Immature natural killer cell (primary cell): ENCODE results near the gene C1QC. TPM values are rescaled to one million over a fixed set of nuclear protein-coding genes. Genes with fewer than 3 reads are reported as not detected.

ENCODE experiments used
- DNase-seq, 3 donors: peaks; one replicate each; pipeline ENCODE4 v3.0.0; 2022; ENCODE audit warnings: mixed read lengths in 1 of 3
- H3K27ac Mint-ChIP-seq, 6 donors: one replicate each; pipeline ENCODE4 v1.8.0; 2020; ENCODE audit warnings: mixed read lengths in 6 of 6, mild to moderate bottlenecking in 5 of 6, inconsistent platforms in 4 of 6, moderate library complexity in 3 of 6
- H3K27me3 Mint-ChIP-seq, 3 donors: one replicate each; pipeline ENCODE4 v1.8.0; 2020 to 2021; ENCODE audit warnings: low read depth in 3 of 3, mild to moderate bottlenecking in 3 of 3, mixed read lengths in 3 of 3, moderate library complexity in 3 of 3, inconsistent platforms in 1 of 3
- H3K36me3 Mint-ChIP-seq, 3 donors: one replicate each; pipeline ENCODE4 v1.8.0; 2020; ENCODE audit warnings: mixed read lengths in 3 of 3, inconsistent platforms in 2 of 3, mild to moderate bottlenecking in 2 of 3
- H3K4me1 Mint-ChIP-seq, 2 donors: one replicate each; pipeline ENCODE4 v1.8.0; 2020; ENCODE audit warnings: inconsistent platforms in 2 of 2, mild to moderate bottlenecking in 2 of 2, mixed read lengths in 2 of 2, moderate library complexity in 1 of 2
- H3K4me3 Mint-ChIP-seq, 5 donors: one replicate each; pipeline ENCODE4 v1.8.0; 2020; ENCODE audit warnings: mild to moderate bottlenecking in 5 of 5, mixed read lengths in 5 of 5, inconsistent platforms in 3 of 5, moderate library complexity in 3 of 5
- H3K9me3 Mint-ChIP-seq, 6 donors: one replicate each; pipeline ENCODE4 v1.8.0; 2020; ENCODE audit warnings: mild to moderate bottlenecking in 6 of 6, mixed read lengths in 6 of 6, inconsistent platforms in 4 of 6, moderate library complexity in 3 of 6
- polyA plus RNA-seq, 3 donors: library from polyadenylated mRNA; unstranded; fragments of 300-500 nt; fragmentation: Illumina TruSeq; gene quantifications; one replicate each; pipeline ENCODE4 v1.2.3, GENCODE V29; 2021

Gene C1QC
- polyA plus RNA-seq, 3 donors from 2014 or later: not detected

DNA sequence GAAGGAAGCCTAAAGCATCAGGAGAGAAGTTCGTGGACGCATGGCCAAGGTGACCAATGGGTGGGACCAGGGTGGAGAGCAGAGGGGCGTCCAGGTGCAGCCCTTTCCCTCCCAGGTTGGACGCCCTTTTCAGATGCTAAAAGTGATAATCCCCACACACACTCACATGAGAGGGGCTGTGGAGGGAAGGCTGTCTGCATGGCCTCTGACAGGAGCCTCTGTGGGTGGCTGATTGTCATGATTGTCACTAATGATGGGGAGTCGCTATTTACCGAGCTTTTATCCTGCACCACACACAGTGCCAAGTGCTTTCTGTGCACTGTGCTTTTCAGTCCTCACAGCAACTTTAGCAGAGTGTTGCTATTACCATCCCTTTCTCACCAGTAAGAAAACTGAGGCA lies 34.1 kb upstream of the C1QC start:
- Mint-ChIP-seq H3K27ac (no peak overlapping the region), H3K9me3 (no peaks in the 10 kb centered on the region), H3K4me1 (no peaks in the 10 kb centered on the region), H3K36me3 (no peaks in the 10 kb centered on the region), H3K4me3 (no peak overlapping the region), H3K27me3 (peaks cover 4 to 15% (median 5%) of the 10 kb centered on the region in 3 donors)
- no peak for DNase-seq

DNA sequence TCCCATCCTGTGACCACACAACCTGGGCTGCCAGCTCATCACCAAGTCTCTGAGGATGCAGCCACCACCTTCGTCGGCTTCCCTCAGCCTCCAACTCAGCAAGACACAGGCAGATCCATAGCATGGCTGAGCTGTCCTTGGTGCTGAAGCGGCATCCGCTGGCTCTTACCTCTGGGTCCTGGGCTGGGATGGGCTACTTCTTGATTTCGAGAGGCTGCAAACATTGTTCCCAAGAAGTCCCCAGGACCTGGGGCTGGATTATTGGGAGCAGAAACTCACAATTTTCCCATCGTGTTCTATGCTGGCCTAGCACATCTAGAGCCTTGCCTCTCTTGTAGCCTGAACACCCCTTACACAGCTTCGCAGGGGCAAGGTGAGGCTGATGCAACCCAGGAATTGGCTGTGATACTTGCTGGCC lies 31.9 kb upstream of the C1QC start:
- no peaks in the 10 kb centered on the region for H3K9me3 Mint-ChIP-seq
- no peak overlapping the region for H3K4me3 Mint-ChIP-seq
- peak in 1 of 3 donors; percentile 12 for DNase-seq
- H3K27me3 Mint-ChIP-seq: peaks cover 1 to 17% (median 11%) of the 10 kb centered on the region in 3 donors
- no peaks in the 10 kb centered on the region for H3K4me1 Mint-ChIP-seq
- H3K27ac Mint-ChIP-seq: no peak overlapping the region
- no peaks in the 10 kb centered on the region for H3K36me3 Mint-ChIP-seq

DNA sequence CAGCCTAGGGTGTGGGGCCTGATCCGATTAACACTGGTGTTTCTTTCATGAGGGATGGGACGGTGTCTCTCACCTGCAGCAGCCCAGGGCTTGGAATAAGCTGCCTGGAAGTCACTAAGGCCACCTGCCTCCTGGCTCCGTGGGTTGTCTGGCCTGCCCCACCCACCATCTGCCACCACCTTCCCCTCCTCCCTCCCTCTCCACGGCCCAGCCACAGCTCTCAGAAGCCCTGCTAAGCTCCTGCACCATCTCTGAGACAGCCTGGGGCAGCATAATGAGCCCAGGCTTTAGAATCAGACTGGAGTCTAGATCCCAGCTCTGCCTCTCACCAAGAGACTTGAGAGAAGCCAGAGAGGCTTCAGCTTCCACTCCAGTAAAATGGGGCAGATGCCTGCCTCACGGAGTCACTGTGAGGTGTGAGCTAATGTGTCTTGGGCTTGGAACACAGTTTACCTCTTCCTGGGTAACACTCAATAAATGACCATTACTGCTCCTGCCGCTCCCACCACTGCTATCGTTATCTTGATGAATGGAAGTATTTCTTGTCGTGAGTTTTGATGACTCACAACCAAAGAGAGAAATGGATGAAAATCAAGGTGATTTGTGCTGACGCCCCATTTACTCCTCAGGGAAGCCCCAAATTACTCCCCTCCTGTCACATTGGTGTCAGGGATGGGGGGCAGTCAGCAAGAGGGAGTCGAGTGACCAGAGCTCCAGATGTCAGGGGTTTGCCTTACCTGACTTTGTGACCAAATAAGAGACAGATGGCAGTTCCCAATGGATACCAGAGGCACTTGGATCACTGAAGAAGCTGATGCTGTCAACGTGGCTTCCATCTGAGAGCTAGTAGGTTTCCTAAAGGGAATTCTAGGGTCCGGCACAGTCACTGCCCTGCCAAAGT lies 30.5 kb upstream of the C1QC start:
- H3K4me1 Mint-ChIP-seq: no peaks in the 10 kb centered on the region
- H3K36me3 Mint-ChIP-seq: no peaks in the 10 kb centered on the region
- H3K9me3 Mint-ChIP-seq: no peaks in the 10 kb centered on the region
- H3K4me3 Mint-ChIP-seq: no peak overlapping the region
- peaks cover 1 to 12% (median 11%) of the 10 kb centered on the region in 3 donors for H3K27me3 Mint-ChIP-seq
- no peak for DNase-seq
- no peak overlapping the region for H3K27ac Mint-ChIP-seq

DNA sequence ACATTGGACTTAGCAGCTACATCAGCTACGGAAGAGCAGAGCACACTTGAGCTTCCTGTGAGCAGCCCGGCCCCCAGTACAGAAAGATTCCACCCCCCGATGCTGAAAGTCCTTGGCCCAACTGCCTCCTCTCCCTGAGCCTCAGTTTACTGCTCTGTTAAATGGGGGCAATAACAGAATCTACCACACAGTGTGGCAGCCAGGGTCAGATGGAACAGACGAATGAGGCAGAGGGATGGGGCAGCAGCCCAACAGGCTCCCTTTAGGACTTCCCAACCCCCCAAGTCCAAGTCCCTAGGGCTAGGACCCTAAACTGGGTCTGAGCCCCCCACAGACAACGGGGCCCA lies 29.9 kb upstream of the C1QC start:
- Mint-ChIP-seq H3K4me3 (no peak overlapping the region), H3K27ac (no peak overlapping the region), H3K27me3 (peaks cover 1 to 11% (median 8%) of the 10 kb centered on the region in 3 donors), H3K36me3 (no peaks in the 10 kb centered on the region), H3K9me3 (no peaks in the 10 kb centered on the region), H3K4me1 (no peaks in the 10 kb centered on the region)
- no peak for DNase-seq

DNA sequence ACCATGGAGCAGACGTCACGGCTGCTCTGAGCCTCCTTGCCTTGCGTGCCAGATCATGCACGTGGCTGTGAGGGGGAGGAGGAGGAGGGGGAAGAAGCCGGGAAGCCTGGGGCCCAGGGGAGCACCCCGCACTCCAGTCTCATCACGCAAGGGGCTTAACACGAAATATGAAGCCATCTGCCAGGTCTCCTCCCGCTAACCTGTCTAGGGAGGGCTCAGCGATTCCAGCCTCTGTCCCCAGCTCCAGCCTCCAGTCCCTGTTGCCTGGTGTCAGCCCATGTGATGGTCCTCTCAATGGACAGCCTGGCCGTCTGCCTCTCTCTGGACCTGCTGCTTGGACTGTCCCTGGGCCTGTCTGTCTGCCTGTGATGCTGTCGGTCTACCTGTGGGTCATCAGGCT lies 29.5 kb upstream of the C1QC start:
- Mint-ChIP-seq H3K27ac (no peak overlapping the region), H3K9me3 (no peaks in the 10 kb centered on the region), H3K4me1 (no peaks in the 10 kb centered on the region), H3K27me3 (peaks cover 3 to 11% (median 7%) of the 10 kb centered on the region in 3 donors), H3K36me3 (no peaks in the 10 kb centered on the region), H3K4me3 (no peak overlapping the region)
- DNase-seq: no peak

DNA sequence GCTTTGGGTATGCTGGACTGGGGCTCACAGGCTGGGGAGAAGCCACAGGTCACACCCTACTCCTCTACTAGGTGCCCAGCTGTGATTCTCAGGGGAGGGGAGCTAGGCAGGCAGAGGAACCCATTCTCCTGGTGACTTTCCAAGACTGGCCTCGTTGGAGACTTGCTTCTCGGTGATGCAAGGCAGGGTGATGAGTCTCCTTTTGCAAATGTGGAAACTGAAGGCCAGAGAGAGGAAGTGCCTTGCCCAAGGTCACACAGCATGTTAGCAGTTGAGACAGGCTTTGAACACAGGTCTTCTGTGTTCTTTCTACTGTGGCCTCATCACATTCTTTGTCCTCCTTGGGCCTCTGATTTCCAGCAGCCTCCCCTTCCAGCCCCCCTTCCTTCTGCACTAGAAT lies 27.5 kb upstream of the C1QC start:
- H3K27me3 Mint-ChIP-seq: peaks cover 3 to 17% (median 7%) of the 10 kb centered on the region in 3 donors
- no peak overlapping the region for H3K27ac Mint-ChIP-seq
- H3K9me3 Mint-ChIP-seq: no peaks in the 10 kb centered on the region
- H3K4me1 Mint-ChIP-seq: peaks cover 0 to 3% of the 10 kb centered on the region in 2 donors
- DNase-seq: no peak
- no peaks in the 10 kb centered on the region for H3K36me3 Mint-ChIP-seq
- H3K4me3 Mint-ChIP-seq: no peak overlapping the region

DNA sequence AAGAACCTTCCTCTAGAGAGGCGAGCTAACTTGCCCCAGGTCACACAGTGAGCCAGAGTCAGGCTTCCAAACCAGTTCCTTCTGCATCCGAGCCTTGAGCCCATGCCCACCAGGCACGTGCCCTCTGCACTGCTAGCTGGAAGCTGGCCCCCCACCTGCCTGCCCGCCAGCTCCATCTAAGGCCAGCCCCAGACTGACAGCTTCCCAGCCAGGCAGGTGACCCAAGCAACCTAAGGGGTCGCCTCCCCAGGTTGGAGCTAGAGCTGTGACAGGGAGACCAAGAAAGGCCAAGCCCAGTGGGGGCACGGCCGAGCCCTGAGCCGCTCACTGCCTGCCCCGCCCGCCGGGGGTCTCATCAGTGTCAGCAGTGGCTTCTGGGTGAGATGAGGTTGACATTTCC lies 26.9 kb upstream of the C1QC start:
- H3K4me3 Mint-ChIP-seq: no peak overlapping the region
- H3K27ac Mint-ChIP-seq: no peak overlapping the region
- H3K36me3 Mint-ChIP-seq: no peaks in the 10 kb centered on the region
- DNase-seq: no peak
- H3K4me1 Mint-ChIP-seq: peaks cover 0 to 3% of the 10 kb centered on the region in 2 donors
- peaks cover 3 to 17% (median 6%) of the 10 kb centered on the region in 3 donors for H3K27me3 Mint-ChIP-seq
- no peaks in the 10 kb centered on the region for H3K9me3 Mint-ChIP-seq

DNA sequence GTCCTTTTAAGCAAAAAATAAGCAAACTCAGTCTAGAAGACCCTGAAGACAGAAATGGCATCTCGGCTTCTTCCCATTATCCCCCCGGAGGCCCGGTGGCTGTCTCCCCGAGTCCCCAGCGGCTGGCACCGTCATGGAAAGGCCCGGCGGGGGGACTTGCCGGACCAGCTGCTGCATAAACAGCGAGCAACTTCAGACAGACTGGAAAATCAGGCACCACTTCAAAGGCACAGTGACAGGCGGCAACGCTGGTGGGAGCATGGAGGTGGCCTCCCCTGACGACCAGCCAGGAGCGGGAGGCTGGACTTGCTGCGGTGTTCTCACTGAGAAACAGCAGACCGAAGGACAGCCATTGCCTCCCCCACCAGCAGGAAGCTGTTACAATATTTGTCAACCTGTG lies 25.4 kb upstream of the C1QC start:
- H3K27me3 Mint-ChIP-seq: peaks cover 4 to 19% (median 5%) of the 10 kb centered on the region in 3 donors
- peaks cover 0 to 3% of the 10 kb centered on the region in 2 donors for H3K4me1 Mint-ChIP-seq
- no peak for DNase-seq
- H3K4me3 Mint-ChIP-seq: no peak overlapping the region
- no peak overlapping the region for H3K27ac Mint-ChIP-seq
- H3K9me3 Mint-ChIP-seq: no peaks in the 10 kb centered on the region
- no peaks in the 10 kb centered on the region for H3K36me3 Mint-ChIP-seq

DNA sequence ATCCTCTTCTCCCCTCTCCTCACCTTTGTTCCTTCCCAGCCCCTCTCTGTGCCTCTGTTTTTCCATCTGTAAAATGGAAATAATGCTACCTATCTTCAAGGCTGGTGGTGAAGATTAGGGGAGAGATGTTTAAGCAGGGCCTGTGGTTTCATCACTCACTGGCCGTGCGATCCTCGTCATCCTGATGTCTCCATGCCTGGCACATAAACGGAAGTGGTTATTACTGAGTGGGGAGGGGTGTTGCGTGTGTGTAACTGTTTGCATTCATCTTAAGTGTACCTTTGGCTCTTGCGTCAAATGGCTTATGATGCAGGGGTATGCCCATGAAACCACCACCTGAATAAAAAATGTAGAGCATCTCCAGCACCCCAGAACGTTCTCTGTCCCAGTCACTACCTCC lies 24.2 kb upstream of the C1QC start:
- Mint-ChIP-seq H3K27me3 (peaks cover 3 to 24% (median 8%) of the 10 kb centered on the region in 3 donors), H3K4me1 (peaks cover 0 to 3% of the 10 kb centered on the region in 2 donors), H3K4me3 (peak overlapping the region in 1 of 5 donors; percentile 38), H3K9me3 (no peaks in the 10 kb centered on the region), H3K36me3 (no peaks in the 10 kb centered on the region), H3K27ac (peak overlapping the region in 2 of 6 donors; percentile 24 to 57)
- DNase-seq: peak; percentile 4 to 30 (median 7)

DNA sequence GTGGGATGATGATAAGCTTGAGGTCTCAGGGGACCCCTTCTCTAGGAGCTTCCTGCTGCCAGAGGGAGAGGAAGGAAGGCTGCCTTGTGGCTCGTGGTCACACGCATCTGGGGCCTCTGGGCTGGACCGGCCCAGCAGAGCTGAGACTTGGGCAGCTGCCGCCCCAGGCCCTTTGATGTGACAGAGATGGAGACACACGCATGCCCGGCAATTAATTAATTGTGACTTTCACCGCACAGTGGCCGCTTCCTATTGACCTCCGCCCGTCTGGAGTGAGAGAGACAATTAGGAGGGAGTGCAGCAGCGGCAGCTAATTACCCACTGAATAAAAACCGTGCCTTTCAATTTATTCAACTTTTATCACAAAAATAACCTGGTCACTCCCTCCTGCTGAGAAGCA lies 23.6 kb upstream of the C1QC start:
- no peaks in the 10 kb centered on the region for H3K36me3 Mint-ChIP-seq
- H3K4me1 Mint-ChIP-seq: peaks cover 0 to 3% of the 10 kb centered on the region in 2 donors
- H3K27ac Mint-ChIP-seq: peak overlapping the region in 1 of 6 donors; percentile 57
- no peaks in the 10 kb centered on the region for H3K9me3 Mint-ChIP-seq
- peak overlapping the region in 1 of 5 donors; percentile 38 for H3K4me3 Mint-ChIP-seq
- DNase-seq: no peak
- H3K27me3 Mint-ChIP-seq: peaks cover 3 to 24% (median 12%) of the 10 kb centered on the region in 3 donors

DNA sequence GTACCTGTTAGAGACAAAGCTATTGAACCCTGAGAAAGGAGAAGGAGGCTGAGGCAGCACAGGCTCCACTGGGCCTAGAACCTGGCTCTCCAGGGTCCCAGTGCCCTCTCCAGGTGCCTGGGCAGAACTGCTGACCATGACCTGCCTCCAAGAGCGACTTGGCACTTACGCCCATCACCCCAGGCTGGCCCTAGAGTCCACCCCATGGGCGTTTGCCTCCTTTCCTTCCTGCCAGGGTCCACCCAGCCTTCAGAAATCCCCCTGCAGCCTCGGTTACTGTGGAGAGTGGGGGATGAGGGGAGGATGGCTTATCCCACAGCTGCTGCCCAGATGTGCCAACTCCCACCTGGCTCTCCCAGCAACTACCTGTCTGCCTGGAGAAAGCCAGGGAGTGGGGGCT lies 21.7 kb upstream of the C1QC start:
- Mint-ChIP-seq H3K27ac (no peak overlapping the region), H3K27me3 (peaks cover 3 to 24% (median 10%) of the 10 kb centered on the region in 3 donors), H3K9me3 (peaks cover 0 to 2% (median 0%) of the 10 kb centered on the region in 6 donors), H3K4me1 (peaks cover 0 to 3% of the 10 kb centered on the region in 2 donors), H3K36me3 (no peaks in the 10 kb centered on the region), H3K4me3 (no peak overlapping the region)
- DNase-seq: no peak

DNA sequence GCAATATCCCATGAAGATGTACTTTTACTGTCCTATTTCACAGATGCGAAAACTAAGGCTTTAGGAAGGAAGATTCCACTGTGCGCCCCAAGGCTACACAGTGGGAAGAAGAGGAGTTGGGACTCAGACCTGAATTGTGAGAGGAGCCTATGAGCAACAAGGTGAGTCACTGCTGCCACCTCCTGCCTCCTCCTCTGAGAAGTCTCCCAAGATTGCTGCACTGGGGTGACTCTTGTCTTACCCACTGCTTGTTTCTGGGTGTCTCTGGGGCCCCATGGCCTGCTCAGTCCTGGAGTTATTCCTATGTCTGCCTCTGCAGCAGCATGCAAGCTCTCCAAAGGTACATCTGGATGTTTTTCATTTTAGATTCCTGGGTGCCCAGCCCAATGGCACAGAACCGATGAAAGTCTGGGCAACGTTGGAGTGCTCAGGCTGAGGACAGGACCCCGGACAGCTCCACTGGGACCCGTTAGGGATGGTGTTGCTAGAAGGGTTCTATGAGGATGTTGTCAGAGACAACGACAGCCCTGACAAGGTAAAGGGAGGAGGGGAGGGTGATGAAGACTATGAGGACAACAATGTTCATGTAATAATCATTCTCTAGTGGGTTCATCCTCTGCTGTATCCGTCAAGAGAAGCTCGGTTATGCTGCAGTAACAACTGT lies 18.0 kb upstream of the C1QC start:
- Mint-ChIP-seq H3K4me3 (no peak overlapping the region), H3K9me3 (peaks cover 0 to 2% (median 0%) of the 10 kb centered on the region in 6 donors), H3K27me3 (peaks cover 5 to 23% (median 11%) of the 10 kb centered on the region in 3 donors), H3K4me1 (no peaks in the 10 kb centered on the region), H3K36me3 (no peaks in the 10 kb centered on the region), H3K27ac (no peak overlapping the region)
- no peak for DNase-seq

DNA sequence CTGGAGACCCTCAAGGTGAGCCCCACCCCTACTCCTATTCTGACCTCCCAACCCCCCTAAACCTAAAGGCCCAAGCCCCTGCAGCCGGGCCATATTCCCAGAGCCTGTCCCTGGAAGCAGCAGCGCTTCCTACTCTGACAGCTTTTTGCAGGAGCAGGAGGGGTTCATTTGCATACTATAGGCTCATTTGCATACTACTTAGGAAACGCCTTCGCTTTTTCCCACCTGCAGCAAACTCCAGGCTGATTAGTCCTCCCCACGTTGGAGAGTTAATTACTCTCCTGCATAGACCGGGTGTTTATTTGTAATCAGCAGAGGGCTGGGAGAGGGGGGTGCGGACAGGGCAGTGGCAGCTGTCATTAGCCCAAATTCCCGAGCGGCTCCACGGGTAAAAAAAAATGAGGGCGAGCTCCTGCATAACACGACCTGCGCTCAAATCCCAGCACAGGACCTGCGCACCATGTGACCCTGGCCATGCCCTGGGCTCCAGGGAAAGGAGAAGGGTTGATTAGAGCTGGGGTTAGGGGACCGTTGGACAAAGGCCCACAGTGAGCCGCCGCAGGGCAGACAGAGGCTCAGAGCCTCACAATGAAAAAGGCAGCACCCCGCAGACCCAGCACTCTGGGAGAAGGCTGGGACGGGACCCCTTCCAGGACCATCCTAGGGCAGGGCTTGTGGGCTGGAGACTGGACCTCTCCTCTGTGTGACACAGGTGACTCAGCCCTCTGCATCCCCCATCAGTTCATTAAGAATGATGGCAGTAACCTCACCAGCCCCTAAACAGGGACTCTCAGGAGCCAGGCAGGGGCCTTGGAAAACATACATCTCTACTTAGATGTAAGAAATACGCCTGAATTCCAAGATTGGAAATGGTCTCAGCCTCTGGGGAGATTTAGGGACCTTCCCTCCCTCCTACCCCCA lies 16.9 kb upstream of the C1QC start:
- Mint-ChIP-seq H3K9me3 (peaks cover 0 to 2% (median 0%) of the 10 kb centered on the region in 6 donors), H3K4me3 (no peak overlapping the region), H3K4me1 (no peaks in the 10 kb centered on the region), H3K36me3 (no peaks in the 10 kb centered on the region), H3K27me3 (peaks cover 4 to 25% (median 12%) of the 10 kb centered on the region in 3 donors), H3K27ac (no peak overlapping the region)
- DNase-seq: no peak
